ENCODE results near the gene HTR1B.

HTR1B gene

GRCh38 chr6:77466451-77467437, 3.5 kb upstream of the HTR1B start:
- Histone ChIP-seq H3K4me1 (ENCODE audit: control insufficient read depth, insufficient read depth, low read length) (0 out of 2 replicates have a peak, but pooled peaks cover 4% of the 10 kb centered on the region), H3K27me3 (ENCODE audit: control insufficient read depth, insufficient read depth, low read length) (peaks cover 72% of the 10 kb centered on the region), H3K9me3 (ENCODE audit: control insufficient read depth, insufficient read depth, low read length) (no peaks in the 10 kb centered on the region), H3K27ac (ENCODE audit: low read depth, low read length) (no peak overlapping the region), H3K9ac (ENCODE audit: low read depth, low read length) (peak overlapping the region; percentile 24; the same call in 1 of the 2 replicates), H3K4me3 (ENCODE audit: low read depth, low read length) (peak overlapping the region; percentile 80), H3K36me3 (ENCODE audit: control insufficient read depth, insufficient read depth, low read length) (no peaks in the 10 kb centered on the region)

GRCh38 chr6:77466055-77466450, 2.8 kb upstream of the HTR1B start:
- peak overlapping the region; percentile 80 for H3K4me3 ChIP-seq (ENCODE audit: low read depth, low read length)
- H3K27me3 ChIP-seq (ENCODE audit: control insufficient read depth, insufficient read depth, low read length), result peaks cover 75% of the 10 kb centered on the region
- H3K36me3 ChIP-seq (ENCODE audit: control insufficient read depth, insufficient read depth, low read length), result no peaks in the 10 kb centered on the region
- H3K27ac ChIP-seq (ENCODE audit: low read depth, low read length), result no peak overlapping the region
- H3K4me1 ChIP-seq (ENCODE audit: control insufficient read depth, insufficient read depth, low read length), result 0 out of 2 replicates have a peak, but pooled peaks cover 4% of the 10 kb centered on the region
- no peaks in the 10 kb centered on the region for H3K9me3 ChIP-seq (ENCODE audit: control insufficient read depth, insufficient read depth, low read length)
- H3K9ac ChIP-seq (ENCODE audit: low read depth, low read length), result peak overlapping the region; percentile 24; the same call in 1 of the 2 replicates

- peak overlapping the region; percentile 76 for H3K4me3 ChIP-seq (ENCODE audit: low read depth, low read length)
- H3K27me3 ChIP-seq (ENCODE audit: control insufficient read depth, insufficient read depth, low read length), result peaks cover 75% of the 10 kb centered on the region
Measured at GRCh38 chr6:77464495-77464867, 1.2 kb upstream of the HTR1B start.

GRCh38 chr6:77463861-77464494, 687 bp upstream of the HTR1B start:
- no peak overlapping the region for H3K9ac ChIP-seq (ENCODE audit: low read depth, low read length)
- H3K4me1 ChIP-seq (ENCODE audit: control insufficient read depth, insufficient read depth, low read length), result peaks cover 12% of the 10 kb centered on the region; the same call in 1 of the 2 replicates
- no peaks in the 10 kb centered on the region for H3K36me3 ChIP-seq (ENCODE audit: control insufficient read depth, insufficient read depth, low read length)
- H3K27me3 ChIP-seq (ENCODE audit: control insufficient read depth, insufficient read depth, low read length), result peaks cover 74% of the 10 kb centered on the region
- H3K4me3 ChIP-seq (ENCODE audit: low read depth, low read length), result peak overlapping the region; percentile 76
- no peak overlapping the region for H3K27ac ChIP-seq (ENCODE audit: low read depth, low read length)
- H3K9me3 ChIP-seq (ENCODE audit: control insufficient read depth, insufficient read depth, low read length), result no peaks in the 10 kb centered on the region

More at GRCh38 chr6:77464495-77464867, 1.2 kb upstream of the HTR1B start:
- H3K9ac ChIP-seq (ENCODE audit: low read depth, low read length), result no peak overlapping the region
- H3K36me3 ChIP-seq (ENCODE audit: control insufficient read depth, insufficient read depth, low read length), result no peaks in the 10 kb centered on the region
- peaks cover 12% of the 10 kb centered on the region; the same call in 1 of the 2 replicates for H3K4me1 ChIP-seq (ENCODE audit: control insufficient read depth, insufficient read depth, low read length)
- no peak overlapping the region for H3K27ac ChIP-seq (ENCODE audit: low read depth, low read length)
- no peaks in the 10 kb centered on the region for H3K9me3 ChIP-seq (ENCODE audit: control insufficient read depth, insufficient read depth, low read length)

- H3K4me1 ChIP-seq (ENCODE audit: control insufficient read depth, insufficient read depth, low read length), result peaks cover 15% of the 10 kb centered on the region; the same call in 1 of the 2 replicates
- H3K27ac ChIP-seq (ENCODE audit: low read depth, low read length), result no peak overlapping the region
- H3K36me3 ChIP-seq (ENCODE audit: control insufficient read depth, insufficient read depth, low read length), result no peaks in the 10 kb centered on the region
- peaks cover 60% of the 10 kb centered on the region for H3K27me3 ChIP-seq (ENCODE audit: control insufficient read depth, insufficient read depth, low read length)
- no peaks in the 10 kb centered on the region for H3K9me3 ChIP-seq (ENCODE audit: control insufficient read depth, insufficient read depth, low read length)
- peak overlapping the region; percentile 76 for H3K4me3 ChIP-seq (ENCODE audit: low read depth, low read length)
- H3K9ac ChIP-seq (ENCODE audit: low read depth, low read length), result no peak overlapping the region
Measured at GRCh38 chr6:77462359-77463307, 658 bp downstream of the HTR1B start.

DNA sequence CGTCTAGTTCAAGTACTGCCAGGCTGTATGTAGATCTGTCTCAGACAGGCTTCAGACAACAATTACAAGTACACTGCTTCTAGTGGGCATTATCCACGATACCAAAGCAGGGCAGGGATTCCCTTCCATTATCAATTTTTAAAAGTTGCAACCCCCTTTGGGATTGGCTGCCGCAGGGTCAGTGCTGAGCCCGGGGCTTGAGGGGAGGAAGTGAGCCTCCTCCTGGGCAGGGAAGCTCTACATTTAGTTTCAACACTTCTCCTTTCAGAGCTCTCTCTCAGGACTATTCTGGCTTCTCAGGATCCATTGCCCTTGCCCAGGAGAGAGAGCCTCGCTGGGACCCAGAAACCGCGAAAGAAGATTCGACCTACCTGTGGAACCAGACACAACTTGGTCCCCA, 1.5 kb downstream of the HTR1B start:
- Histone ChIP-seq H3K27me3 (ENCODE audit: control insufficient read depth, insufficient read depth, low read length) (peaks cover 52% of the 10 kb centered on the region), H3K9ac (ENCODE audit: low read depth, low read length) (no peak overlapping the region), H3K9me3 (ENCODE audit: control insufficient read depth, insufficient read depth, low read length) (no peaks in the 10 kb centered on the region), H3K4me1 (ENCODE audit: control insufficient read depth, insufficient read depth, low read length) (peaks cover 23% of the 10 kb centered on the region), H3K27ac (ENCODE audit: low read depth, low read length) (no peak overlapping the region), H3K36me3 (ENCODE audit: control insufficient read depth, insufficient read depth, low read length) (no peaks in the 10 kb centered on the region), H3K4me3 (ENCODE audit: low read depth, low read length) (peak overlapping the region; percentile 76)

DNA sequence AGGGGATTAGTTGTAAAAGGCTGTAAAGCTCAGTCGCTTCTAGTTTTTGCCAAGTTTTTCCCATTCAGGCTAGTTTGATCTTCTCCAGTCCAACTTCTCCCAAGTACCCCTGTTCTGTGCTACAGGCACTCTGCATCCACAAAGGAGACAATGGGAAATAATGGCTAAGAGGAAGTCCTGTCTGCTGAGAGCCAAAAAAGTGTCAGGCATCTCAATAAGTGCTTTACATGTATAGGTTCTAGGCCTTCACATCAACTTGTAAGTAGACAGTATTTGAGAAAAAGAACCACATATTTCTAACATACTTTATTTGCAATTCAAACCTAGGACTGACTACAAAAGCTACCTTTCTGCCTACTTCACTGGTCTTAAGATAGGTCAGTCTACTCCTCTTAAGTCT, 4.9 kb downstream of the HTR1B start:
- no peak overlapping the region for H3K27ac ChIP-seq (ENCODE audit: low read depth, low read length)
- peaks cover 20% of the 10 kb centered on the region for H3K27me3 ChIP-seq (ENCODE audit: control insufficient read depth, insufficient read depth, low read length)
- no peak overlapping the region for H3K4me3 ChIP-seq (ENCODE audit: low read depth, low read length)
- H3K4me1 ChIP-seq (ENCODE audit: control insufficient read depth, insufficient read depth, low read length), result peaks cover 48% of the 10 kb centered on the region
- H3K9me3 ChIP-seq (ENCODE audit: control insufficient read depth, insufficient read depth, low read length), result no peaks in the 10 kb centered on the region
- H3K9ac ChIP-seq (ENCODE audit: low read depth, low read length), result no peak overlapping the region
- H3K36me3 ChIP-seq (ENCODE audit: control insufficient read depth, insufficient read depth, low read length), result no peaks in the 10 kb centered on the region

DNA sequence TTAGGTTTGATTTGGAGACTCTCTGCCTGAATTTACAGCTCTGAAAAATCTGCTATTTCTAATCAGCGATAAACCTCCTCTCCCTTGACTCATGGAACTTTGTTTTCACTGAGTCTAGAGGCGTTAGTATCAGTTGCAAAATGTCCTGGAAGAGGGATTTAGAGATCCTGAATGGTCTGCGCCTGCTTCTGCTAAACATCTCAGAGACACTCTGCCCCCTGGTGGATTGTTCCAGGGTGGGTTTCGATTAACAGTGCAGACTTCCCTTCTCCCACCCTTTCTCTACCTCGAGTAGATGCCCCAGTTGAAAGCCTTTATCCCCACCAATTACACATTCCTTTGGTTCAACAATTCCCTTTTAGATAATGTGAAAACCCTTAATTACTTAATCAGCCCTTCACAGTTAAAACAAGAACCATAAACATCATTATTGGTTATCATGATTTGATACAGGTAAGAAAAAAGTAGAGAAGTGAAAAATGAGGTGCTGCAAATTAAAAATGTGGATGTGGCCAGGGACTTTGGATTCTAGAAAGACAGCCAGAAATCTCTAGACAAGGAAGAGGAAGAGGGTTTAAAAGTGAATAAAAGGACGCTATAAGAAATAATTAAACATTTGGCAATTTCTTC, 5.5 kb downstream of the HTR1B start:
- Histone ChIP-seq H3K4me3 (ENCODE audit: low read depth, low read length) (no peak overlapping the region), H3K36me3 (ENCODE audit: control insufficient read depth, insufficient read depth, low read length) (no peaks in the 10 kb centered on the region), H3K27me3 (ENCODE audit: control insufficient read depth, insufficient read depth, low read length) (peaks cover 14% of the 10 kb centered on the region), H3K4me1 (ENCODE audit: control insufficient read depth, insufficient read depth, low read length) (peaks cover 48% of the 10 kb centered on the region), H3K9me3 (ENCODE audit: control insufficient read depth, insufficient read depth, low read length) (no peaks in the 10 kb centered on the region), H3K27ac (ENCODE audit: low read depth, low read length) (no peak overlapping the region), H3K9ac (ENCODE audit: low read depth, low read length) (no peak overlapping the region)

GRCh38 chr6:77456531-77457248, 6.6 kb downstream of the HTR1B start:
- H3K4me1 ChIP-seq (ENCODE audit: control insufficient read depth, insufficient read depth, low read length), result peaks cover 48% of the 10 kb centered on the region
- H3K9ac ChIP-seq (ENCODE audit: low read depth, low read length), result no peak overlapping the region

More at GRCh38 chr6:77456531-77457248, 6.6 kb downstream of the HTR1B start:
- Histone ChIP-seq H3K27ac (ENCODE audit: low read depth, low read length) (peak overlapping the region; percentile 58), H3K9me3 (ENCODE audit: control insufficient read depth, insufficient read depth, low read length) (no peaks in the 10 kb centered on the region), H3K4me3 (ENCODE audit: low read depth, low read length) (no peak overlapping the region), H3K27me3 (ENCODE audit: control insufficient read depth, insufficient read depth, low read length) (peaks cover 2% of the 10 kb centered on the region; the same call in 1 of the 2 replicates), H3K36me3 (ENCODE audit: control insufficient read depth, insufficient read depth, low read length) (no peaks in the 10 kb centered on the region)
